Measurements from ENCODE around the gene PADI2. TPM values are rescaled to one million over a fixed set of nuclear protein-coding genes. Genes with fewer than 3 reads are reported as not detected.

The PADI2 gene
- total and polyA plus RNA-seq, 9 of the 15 experiments (the other 6 are each of a cell fraction or from before 2014, with no cell fraction given): 0.01 to 0.11 (median 0.01) TPM; not detected in 5

DNA sequence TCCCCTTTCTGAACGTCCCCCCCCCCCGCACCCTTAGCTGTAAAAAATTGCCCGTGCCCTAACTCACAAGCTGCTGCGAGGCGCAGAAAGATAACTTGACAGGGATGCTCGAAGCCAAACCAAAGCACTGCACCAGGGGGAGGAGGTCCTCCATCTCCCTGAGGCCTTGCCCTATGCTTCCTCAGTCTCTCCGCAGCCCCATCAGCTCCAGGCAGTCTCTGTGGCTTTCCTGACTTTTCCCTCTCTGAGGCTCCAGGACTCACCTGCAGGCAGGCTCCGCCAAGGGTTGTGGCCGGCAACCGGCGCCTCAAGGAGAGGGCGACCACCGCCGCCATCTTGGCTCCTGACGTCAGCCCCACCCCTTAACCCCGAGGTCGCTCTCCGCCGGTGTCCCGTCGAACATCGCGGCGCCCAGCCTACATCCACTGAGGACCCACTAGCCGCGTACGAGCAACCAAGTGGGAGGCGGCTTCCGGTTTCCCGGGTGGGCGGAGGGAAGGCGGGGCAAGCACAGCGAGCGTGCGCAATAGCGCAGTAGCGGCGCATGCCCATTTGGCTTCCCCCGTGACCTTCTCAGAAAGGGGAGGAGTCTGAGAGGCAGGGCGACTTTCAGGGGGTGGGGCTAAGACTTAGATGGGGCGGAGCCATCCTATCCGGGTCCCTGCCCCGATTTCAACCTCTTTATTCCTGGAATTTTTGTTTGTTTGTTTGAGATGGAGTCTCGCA is 65.4 kb downstream of the PADI2 start, which contains the start of gene SDHB (continued):
- TF ChIP-seq, protein P1, sequence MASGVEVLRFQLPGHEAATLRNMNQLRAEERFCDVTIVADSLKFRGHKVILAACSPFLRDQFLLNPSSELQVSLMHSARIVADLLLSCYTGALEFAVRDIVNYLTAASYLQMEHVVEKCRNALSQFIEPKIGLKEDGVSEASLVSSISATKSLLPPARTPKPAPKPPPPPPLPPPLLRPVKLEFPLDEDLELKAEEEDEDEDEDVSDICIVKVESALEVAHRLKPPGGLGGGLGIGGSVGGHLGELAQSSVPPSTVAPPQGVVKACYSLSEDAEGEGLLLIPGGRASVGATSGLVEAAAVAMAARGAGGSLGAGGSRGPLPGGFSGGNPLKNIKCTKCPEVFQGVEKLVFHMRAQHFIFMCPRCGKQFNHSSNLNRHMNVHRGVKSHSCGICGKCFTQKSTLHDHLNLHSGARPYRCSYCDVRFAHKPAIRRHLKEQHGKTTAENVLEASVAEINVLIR (CRISPR knock-in tag; IDR thresholded peaks at IDR 0.05): peak; percentile 62
- TF ChIP-seq, protein P2, sequence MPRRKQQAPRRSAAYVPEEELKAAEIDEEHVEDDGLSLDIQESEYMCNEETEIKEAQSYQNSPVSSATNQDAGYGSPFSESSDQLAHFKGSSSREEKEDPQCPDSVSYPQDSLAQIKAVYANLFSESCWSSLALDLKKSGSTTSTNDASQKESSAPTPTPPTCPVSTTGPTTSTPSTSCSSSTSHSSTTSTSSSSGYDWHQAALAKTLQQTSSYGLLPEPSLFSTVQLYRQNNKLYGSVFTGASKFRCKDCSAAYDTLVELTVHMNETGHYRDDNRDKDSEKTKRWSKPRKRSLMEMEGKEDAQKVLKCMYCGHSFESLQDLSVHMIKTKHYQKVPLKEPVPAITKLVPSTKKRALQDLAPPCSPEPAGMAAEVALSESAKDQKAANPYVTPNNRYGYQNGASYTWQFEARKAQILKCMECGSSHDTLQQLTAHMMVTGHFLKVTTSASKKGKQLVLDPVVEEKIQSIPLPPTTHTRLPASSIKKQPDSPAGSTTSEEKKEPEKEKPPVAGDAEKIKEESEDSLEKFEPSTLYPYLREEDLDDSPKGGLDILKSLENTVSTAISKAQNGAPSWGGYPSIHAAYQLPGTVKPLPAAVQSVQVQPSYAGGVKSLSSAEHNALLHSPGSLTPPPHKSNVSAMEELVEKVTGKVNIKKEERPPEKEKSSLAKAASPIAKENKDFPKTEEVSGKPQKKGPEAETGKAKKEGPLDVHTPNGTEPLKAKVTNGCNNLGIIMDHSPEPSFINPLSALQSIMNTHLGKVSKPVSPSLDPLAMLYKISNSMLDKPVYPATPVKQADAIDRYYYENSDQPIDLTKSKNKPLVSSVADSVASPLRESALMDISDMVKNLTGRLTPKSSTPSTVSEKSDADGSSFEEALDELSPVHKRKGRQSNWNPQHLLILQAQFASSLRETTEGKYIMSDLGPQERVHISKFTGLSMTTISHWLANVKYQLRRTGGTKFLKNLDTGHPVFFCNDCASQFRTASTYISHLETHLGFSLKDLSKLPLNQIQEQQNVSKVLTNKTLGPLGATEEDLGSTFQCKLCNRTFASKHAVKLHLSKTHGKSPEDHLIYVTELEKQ (CRISPR knock-in tag; IDR thresholded peaks at IDR 0.05): no peak
- TF ChIP-seq SMAD4 (CRISPR knock-in tag; conservative IDR thresholded peaks at IDR 0.05) (no peak; the same call in 1 of the 2 replicates), NEUROD1 (IDR thresholded peaks at IDR 0.05; ENCODE audit: borderline replicate concordance, low read depth, low read length, partially characterized antibody) (no peak), CBFA2T3 (IDR thresholded peaks at IDR 0.05) (no peak), MCM3 (IDR thresholded peaks at IDR 0.05) (no peak), SP2 (IDR thresholded peaks at IDR 0.05; ENCODE audit: extremely low read depth, low read depth, low read length, poor library complexity, severe bottlenecking) (peak; percentile 66), HMGN3 (IDR thresholded peaks at IDR 0.05; ENCODE audit: borderline replicate concordance, extremely low read depth, insufficient read length, low read depth, low read length) (peak; percentile 82), ZFP1 (CRISPR knock-in tag; IDR thresholded peaks at IDR 0.05) (no peak), CCNT2 (IDR thresholded peaks at IDR 0.05; ENCODE audit: borderline replicate concordance, extremely low read depth, insufficient read length, low read depth, low read length) (peak; percentile 38), CHD2 (IDR thresholded peaks at IDR 0.05; ENCODE audit: low read depth, low read length) (peak; percentile 55; the same call in 1 of the 2 replicates), ZNF707 (CRISPR knock-in tag; conservative IDR thresholded peaks at IDR 0.05) (no peak), TAL1 (IDR thresholded peaks at IDR 0.05) (no peak), SREBF1 (IDR thresholded peaks at IDR 0.05; ENCODE audit: borderline replicate concordance, low read depth, low read length) (no peak)
- TF ChIP-seq, protein P3, sequence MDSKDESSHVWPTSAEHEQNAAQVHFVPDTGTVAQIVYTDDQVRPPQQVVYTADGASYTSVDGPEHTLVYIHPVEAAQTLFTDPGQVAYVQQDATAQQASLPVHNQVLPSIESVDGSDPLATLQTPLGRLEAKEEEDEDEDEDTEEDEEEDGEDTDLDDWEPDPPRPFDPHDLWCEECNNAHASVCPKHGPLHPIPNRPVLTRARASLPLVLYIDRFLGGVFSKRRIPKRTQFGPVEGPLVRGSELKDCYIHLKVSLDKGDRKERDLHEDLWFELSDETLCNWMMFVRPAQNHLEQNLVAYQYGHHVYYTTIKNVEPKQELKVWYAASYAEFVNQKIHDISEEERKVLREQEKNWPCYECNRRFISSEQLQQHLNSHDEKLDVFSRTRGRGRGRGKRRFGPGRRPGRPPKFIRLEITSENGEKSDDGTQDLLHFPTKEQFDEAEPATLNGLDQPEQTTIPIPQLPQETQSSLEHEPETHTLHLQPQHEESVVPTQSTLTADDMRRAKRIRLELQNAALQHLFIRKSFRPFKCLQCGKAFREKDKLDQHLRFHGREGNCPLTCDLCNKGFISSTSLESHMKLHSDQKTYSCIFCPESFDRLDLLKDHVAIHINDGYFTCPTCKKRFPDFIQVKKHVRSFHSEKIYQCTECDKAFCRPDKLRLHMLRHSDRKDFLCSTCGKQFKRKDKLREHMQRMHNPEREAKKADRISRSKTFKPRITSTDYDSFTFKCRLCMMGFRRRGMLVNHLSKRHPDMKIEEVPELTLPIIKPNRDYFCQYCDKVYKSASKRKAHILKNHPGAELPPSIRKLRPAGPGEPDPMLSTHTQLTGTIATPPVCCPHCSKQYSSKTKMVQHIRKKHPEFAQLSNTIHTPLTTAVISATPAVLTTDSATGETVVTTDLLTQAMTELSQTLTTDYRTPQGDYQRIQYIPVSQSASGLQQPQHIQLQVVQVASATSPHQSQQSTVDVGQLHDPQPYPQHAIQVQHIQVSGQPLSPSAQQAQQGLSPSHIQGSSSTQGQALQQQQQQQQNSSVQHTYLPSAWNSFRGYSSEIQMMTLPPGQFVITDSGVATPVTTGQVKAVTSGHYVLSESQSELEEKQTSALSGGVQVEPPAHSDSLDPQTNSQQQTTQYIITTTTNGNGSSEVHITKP (IDR thresholded peaks at IDR 0.05; ENCODE audit: partially characterized antibody): peak; percentile 81
- TF ChIP-seq, protein P4, sequence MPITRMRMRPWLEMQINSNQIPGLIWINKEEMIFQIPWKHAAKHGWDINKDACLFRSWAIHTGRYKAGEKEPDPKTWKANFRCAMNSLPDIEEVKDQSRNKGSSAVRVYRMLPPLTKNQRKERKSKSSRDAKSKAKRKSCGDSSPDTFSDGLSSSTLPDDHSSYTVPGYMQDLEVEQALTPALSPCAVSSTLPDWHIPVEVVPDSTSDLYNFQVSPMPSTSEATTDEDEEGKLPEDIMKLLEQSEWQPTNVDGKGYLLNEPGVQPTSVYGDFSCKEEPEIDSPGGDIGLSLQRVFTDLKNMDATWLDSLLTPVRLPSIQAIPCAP (CRISPR knock-in tag; IDR thresholded peaks at IDR 0.05; ENCODE audit: borderline replicate concordance): no peak
- TF ChIP-seq, protein P5, sequence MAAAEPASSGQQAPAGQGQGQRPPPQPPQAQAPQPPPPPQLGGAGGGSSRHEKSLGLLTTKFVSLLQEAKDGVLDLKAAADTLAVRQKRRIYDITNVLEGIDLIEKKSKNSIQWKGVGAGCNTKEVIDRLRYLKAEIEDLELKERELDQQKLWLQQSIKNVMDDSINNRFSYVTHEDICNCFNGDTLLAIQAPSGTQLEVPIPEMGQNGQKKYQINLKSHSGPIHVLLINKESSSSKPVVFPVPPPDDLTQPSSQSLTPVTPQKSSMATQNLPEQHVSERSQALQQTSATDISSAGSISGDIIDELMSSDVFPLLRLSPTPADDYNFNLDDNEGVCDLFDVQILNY (CRISPR knock-in tag; IDR thresholded peaks at IDR 0.05): no peak
